GM13977 (cell line): ENCODE measurements around the gene TLN1.

Experiments
- DNase-seq: peaks from one replicate; pipeline ENCODE4 v3.0.0; 2012; ENCODE audit warnings: low spot score
- in situ Hi-C: fragments of 300-500 bp; cut with MboI; formaldehyde crosslinking; loops from one replicate; pipeline ENCODE4 v1.12.0; 2022; ENCODE audit warnings: low sequenced_read_pairs, low pct_unique_long_range_greater_than_20kb, mixed read lengths, inconsistent platforms; ENCODE audit not compliant: unreplicated experiment
- TF ChIP-seq, protein P1 (sequence below): IDR thresholded peaks from 2 replicates; pipeline ENCODE4 v1.5.1; 2012; ENCODE audit warnings: mild to moderate bottlenecking, control low read depth; ENCODE audit not compliant: insufficient read depth; ENCODE audit errors: extremely low read depth, missing control alignments

TLN1 gene

DNA sequence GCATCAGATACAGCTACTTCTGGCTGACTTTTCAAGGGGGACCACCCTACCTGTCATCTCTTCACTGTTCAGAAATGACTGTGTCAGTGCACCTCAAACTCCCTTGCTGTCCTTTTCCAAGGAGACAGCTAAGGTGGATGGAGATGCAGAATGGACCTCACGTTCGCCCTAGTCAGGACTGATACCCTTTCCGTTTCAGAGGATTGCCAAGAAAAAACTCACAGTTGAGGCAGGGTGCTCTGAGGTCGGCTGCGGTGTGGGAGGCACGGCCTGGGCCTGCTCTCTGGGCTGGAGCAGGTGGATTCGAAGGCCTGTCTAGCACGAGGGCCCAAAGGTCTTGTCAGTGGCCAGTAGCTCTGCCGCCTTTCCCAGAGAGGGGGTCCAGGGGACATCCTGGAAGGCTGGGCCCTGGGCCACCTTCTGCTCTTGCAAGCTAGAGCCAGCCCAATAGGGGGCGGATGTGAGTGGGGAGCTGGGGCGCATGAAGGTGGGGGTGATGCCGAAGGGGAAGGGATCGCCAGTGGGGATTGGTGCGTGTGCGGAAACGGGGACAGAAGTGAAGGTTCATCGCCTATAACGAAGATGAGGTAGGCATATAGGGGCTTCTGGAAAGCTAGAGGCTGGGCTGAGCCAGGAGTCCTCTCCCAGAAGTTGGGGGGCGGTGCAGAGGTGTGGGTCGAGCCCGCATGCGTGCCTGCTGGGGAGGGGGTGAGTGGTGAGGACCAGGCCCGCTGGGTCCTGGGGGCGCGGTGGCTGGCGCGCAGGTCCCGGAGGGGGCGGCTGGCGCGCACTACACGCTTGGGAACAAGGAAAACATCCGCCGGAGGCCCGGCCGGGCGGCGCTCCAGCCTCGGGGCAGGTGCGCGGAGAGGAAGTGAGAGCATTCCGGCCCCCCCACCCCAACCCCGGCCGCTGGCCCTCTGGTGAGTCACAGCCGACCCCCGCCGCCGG, 24.6 kb upstream of the TLN1 start:
- TF ChIP-seq, protein P1, sequence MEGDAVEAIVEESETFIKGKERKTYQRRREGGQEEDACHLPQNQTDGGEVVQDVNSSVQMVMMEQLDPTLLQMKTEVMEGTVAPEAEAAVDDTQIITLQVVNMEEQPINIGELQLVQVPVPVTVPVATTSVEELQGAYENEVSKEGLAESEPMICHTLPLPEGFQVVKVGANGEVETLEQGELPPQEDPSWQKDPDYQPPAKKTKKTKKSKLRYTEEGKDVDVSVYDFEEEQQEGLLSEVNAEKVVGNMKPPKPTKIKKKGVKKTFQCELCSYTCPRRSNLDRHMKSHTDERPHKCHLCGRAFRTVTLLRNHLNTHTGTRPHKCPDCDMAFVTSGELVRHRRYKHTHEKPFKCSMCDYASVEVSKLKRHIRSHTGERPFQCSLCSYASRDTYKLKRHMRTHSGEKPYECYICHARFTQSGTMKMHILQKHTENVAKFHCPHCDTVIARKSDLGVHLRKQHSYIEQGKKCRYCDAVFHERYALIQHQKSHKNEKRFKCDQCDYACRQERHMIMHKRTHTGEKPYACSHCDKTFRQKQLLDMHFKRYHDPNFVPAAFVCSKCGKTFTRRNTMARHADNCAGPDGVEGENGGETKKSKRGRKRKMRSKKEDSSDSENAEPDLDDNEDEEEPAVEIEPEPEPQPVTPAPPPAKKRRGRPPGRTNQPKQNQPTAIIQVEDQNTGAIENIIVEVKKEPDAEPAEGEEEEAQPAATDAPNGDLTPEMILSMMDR: peak; percentile 83
- in situ Hi-C loops: no loop called here
- DNase-seq: peak; percentile 75

DNA sequence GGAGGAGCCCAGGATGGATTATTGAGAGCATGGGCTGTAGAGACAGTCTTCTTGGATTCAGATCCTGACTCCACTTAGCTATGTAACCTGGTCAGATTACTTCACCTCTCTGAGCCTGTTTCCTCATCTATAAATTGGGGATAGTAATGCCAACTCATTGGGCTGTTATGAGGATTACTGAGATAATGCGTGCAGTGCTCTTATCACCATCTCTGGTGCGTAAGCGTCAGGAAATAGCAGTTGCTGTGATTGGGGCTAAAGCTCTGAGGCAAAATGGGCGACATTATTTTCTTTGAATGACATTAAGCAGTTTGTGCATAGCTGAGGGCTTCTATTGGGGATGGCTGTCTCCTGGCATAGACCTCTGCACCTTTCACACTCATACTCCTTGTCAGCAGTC, 23.1 kb upstream of the TLN1 start:
- in situ Hi-C loops: no loop called here
- TF ChIP-seq, protein P1: no peak
- no peak for DNase-seq

DNA sequence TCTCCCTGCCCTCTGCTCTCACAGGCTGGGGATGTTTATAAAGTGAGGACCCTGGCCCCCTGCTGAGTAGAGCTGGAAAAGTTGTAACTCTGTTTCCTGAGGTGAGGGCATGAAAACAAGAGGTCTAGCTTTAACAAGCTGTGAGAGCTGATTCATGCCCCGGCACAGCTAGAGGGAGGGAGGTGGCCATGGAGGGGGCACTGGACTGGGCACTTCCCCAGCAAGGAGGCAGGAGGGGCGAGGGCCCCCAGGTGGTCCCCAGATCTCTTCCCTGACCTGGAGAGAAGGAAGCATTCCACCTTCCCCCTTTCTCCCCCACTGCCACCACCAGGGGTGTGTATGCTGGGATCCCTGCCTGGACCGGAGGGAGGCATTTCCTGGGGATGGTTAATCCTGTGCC, 22.3 kb upstream of the TLN1 start, which contains the start of gene MSMP:
Gene MSMP (minus strand): TSS at position 13 of the 400 bp plus-strand sequence. CDS start 147 bp downstream, outside the sequence.
- no peak for DNase-seq
- in situ Hi-C loops: no loop called here
- TF ChIP-seq, protein P1: no peak

DNA sequence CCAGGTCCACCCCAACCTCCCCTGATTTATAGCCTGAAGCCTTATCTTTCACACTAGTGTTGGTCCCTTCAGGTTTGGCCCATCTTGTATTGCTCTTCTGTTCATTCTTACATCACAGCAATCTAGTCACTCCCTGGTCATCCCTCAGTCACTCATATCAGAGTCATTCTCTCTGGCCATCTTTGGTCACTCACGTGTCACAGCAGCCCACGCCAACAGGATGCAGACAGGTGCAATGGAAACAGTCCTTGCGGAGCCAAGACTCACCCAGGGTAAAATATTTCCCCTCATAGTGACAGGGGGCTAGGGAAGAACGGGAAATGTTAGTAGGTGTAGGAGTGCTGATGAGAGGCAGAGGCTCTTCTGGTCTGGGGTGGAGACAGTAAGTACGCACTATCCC, 21.5 kb upstream of the TLN1 start:
- in situ Hi-C loops: no loop called here
- DNase-seq: no peak
- TF ChIP-seq, protein P1: no peak

DNA sequence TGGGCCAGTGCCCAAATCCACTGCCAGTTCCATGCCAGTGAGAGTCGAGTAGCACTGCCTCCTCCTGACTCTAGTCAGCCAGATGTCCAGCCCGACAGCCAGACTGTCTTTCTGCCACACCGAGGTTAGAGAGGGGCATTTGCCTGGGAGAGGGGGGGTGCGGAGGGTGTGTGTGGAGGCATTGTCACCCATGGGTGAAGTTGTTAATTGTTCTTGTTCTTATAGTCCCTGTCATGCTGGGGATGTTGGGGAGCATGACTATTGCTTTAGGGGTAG, 18.2 kb upstream of the TLN1 start:
- no peak for DNase-seq
- TF ChIP-seq, protein P1: no peak
- in situ Hi-C loops: no loop called here

DNA sequence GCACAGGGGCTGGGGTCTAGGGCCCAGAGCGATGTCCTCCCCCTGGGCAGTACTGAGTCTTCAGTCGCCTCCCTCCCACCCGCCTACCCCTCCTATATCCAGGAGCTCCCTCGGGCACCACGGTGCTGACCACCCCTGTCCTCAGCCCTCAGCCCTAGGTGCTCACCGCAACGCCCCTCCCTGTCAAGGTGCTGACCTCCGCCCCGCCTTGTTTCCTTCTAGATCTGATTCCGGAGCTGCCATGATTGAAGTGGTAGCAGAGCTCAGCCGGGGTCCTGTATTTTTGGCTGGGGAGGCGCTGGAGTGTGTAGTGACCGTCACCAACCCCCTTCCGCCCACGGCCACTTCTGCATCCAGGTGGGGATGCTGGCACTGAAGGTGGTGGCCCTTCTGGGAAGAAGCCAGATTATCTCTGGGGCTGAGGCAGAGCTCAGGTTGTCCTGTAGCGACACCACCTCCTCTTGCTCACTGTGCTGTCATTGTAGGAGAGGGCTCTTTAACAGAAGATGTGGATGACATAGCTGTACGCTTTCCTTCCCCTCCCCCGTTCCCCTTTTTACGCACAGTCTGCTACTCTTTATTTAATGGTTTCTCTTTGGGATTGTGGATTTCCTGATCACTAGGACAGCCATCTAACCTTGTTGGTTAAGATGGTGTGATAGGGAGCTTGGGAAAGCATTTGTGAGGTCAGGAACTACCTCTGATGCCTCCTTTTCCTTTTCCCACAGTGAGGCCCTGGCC, 17.7 kb upstream of the TLN1 start:
- TF ChIP-seq, protein P1: no peak
- in situ Hi-C loops: no loop called here
- DNase-seq: peak; percentile 45
